COLO829 (cell line): Measurements from ENCODE around the gene TMEM14A.
"Not testable (repeated sequence)": the region's sequence is repeated elsewhere in the genome, so short reads cannot be mapped to it uniquely, and the experiment has no call there.

Source experiments
- DNase-seq: peaks from one replicate; pipeline ENCODE4 v3.0.0; 2012; ENCODE audit warnings: low spot score

TMEM14A gene

GRCh38 chr6:52697903-52698302, 27.0 kb downstream of the TMEM14A start:
- peak; percentile 66 for DNase-seq

GRCh38 chr6:52704060-52704459, 33.1 kb downstream of the TMEM14A start:
- DNase-seq, result no peak

- not testable (repeated sequence) for DNase-seq
Observed at GRCh38 chr6:52704781-52705502, 34.0 kb downstream of the TMEM14A start.

GRCh38 chr6:52706001-52706400, 35.1 kb downstream of the TMEM14A start:
- no peak for DNase-seq

GRCh38 chr6:52707963-52708680, 37.2 kb downstream of the TMEM14A start:
- no peak for DNase-seq

- DNase-seq, result no peak
Observed at GRCh38 chr6:52712136-52712535, 41.2 kb downstream of the TMEM14A start.

- not testable (repeated sequence) for DNase-seq
Observed at GRCh38 chr6:52714761-52715160, 43.8 kb downstream of the TMEM14A start.

- no peak for DNase-seq
Observed at GRCh38 chr6:52718550-52718949, 47.6 kb downstream of the TMEM14A start.

GRCh38 chr6:52720321-52720720, 49.4 kb downstream of the TMEM14A start:
- no peak for DNase-seq

- DNase-seq, result no peak
Observed at GRCh38 chr6:52724042-52724405, 53.1 kb downstream of the TMEM14A start.

- peak; percentile 82 for DNase-seq
Observed at GRCh38 chr6:52724406-52725121, 53.7 kb downstream of the TMEM14A start.

- DNase-seq, result no peak
Observed at GRCh38 chr6:52725143-52725534, 54.2 kb downstream of the TMEM14A start.

- no peak for DNase-seq
Observed at GRCh38 chr6:52725535-52726192, 54.8 kb downstream of the TMEM14A start.

GRCh38 chr6:52726193-52726542, 55.3 kb downstream of the TMEM14A start:
- DNase-seq, result no peak

- no peak for DNase-seq
Observed at GRCh38 chr6:52726741-52727535, 56.0 kb downstream of the TMEM14A start.

- no peak for DNase-seq
Observed at GRCh38 chr6:52727908-52728307, 57.0 kb downstream of the TMEM14A start.

GRCh38 chr6:52728394-52728793, 57.5 kb downstream of the TMEM14A start:
- no peak for DNase-seq

GRCh38 chr6:52729576-52729975, 58.7 kb downstream of the TMEM14A start:
- no peak for DNase-seq

- no peak for DNase-seq
Observed at GRCh38 chr6:52731719-52732118, 60.8 kb downstream of the TMEM14A start.

- no peak for DNase-seq
Observed at GRCh38 chr6:52733172-52733571, 62.3 kb downstream of the TMEM14A start.

GRCh38 chr6:52734072-52734471, 63.2 kb downstream of the TMEM14A start:
- DNase-seq, result no peak

GRCh38 chr6:52735071-52735470, 64.2 kb downstream of the TMEM14A start:
- DNase-seq, result no peak
